ENCODE results near the gene HCK. TPM values are rescaled to one million over a fixed set of nuclear protein-coding genes. Genes with fewer than 3 reads are reported as not detected.

The HCK gene
- polyA plus RNA-seq, 1 of the 3 experiments (the other 2 are of a cell fraction): not detected

DNA sequence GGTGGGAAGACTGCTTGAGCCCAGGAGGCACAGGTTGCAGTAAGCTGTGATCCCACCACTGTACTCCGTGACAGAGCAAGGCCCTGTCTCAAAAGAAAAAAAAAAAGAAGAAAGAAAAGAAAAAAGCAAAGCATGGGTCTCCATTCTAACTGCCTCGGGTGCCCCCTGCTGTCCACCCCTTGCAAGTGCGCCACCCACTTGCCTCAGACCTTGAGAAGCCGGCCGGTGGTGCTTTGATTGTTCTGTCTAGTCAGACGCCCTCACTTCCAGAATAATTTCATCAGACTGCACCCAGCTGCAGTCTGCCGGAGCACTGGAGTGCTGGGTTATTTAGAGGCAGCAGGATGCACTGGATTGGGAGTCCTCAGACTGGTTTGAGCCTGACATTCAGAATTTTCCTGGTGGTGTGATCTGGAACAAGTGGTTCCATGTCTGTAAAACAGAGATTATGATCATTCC is 39.9 kb downstream of the HCK start:
- no peak overlapping the region for H2AFZ ChIP-seq (ENCODE audit: low read depth)

DNA sequence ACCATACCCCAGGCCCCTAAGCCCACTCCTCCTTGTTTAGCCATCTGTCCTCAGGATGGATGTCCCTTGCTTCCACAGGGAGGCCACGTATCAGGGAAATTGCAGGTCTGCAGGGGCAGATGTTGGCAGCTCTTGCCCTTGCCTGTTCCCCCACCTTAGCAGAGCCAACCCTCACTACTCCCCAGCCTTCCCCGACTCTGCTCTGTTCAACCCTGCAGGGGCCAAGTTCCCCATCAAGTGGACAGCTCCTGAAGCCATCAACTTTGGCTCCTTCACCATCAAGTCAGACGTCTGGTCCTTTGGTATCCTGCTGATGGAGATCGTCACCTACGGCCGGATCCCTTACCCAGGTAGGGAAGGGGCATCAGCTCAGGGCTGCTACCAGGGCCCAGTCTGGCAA is 46.7 kb downstream of the HCK start:
- Histone ChIP-seq H3K9ac (no peak overlapping the region), H2AFZ (ENCODE audit: low read depth) (no peak overlapping the region), H3K27ac (ENCODE audit: low read depth in 2 of 2, low read length in 1 of 2) (no peak overlapping the region), H3K36me3 (replicated peaks in 1 of 2; ENCODE audit: control insufficient read depth in 1 of 2, insufficient read depth in 2 of 2, low read length in 1 of 2) (no peaks in the 10 kb centered on the region), H3K27me3 (ENCODE audit: insufficient read depth) (peaks cover 31% of the 10 kb centered on the region; the same call in 1 of the 2 replicates), H4K20me1 (ENCODE audit: insufficient read depth) (no peaks in the 10 kb centered on the region), H3K9me3 (no peaks in the 10 kb centered on the region), H3K4me2 (no peak overlapping the region), H3K79me2 (ENCODE audit: insufficient read depth) (no peaks in the 10 kb centered on the region), H3K9me2 (no peaks in the 10 kb centered on the region), H3K4me1 (ENCODE audit: control insufficient read depth in 1 of 2, insufficient read depth in 2 of 2, low read depth in 1 of 2, low read length in 1 of 2) (no peaks in the 10 kb centered on the region), H3F3A (replicated peaks; ENCODE audit: insufficient read depth) (no peaks in the 10 kb centered on the region), H3K4me3 (ENCODE audit: low read depth in 2 of 2, low read length in 1 of 2) (no peak overlapping the region)
- DNase-seq: no peak
- ChIA-PET CTCF (interaction anchor here (1.0 kb wide), 2 partner anchors 39 to 67 kb away, joined by 4 to 5 read pairs; no protein-coding TSS in a partner anchor), POLR2A (no interaction called here)
- no peak for TF ChIP-seq MEF2A (IDR thresholded peaks at IDR 0.05; ENCODE audit: borderline replicate concordance, low read depth)
- no peak for TF ChIP-seq FOXJ3 (CRISPR knock-in tag; IDR thresholded peaks at IDR 0.05)
- TF ChIP-seq, protein P1, sequence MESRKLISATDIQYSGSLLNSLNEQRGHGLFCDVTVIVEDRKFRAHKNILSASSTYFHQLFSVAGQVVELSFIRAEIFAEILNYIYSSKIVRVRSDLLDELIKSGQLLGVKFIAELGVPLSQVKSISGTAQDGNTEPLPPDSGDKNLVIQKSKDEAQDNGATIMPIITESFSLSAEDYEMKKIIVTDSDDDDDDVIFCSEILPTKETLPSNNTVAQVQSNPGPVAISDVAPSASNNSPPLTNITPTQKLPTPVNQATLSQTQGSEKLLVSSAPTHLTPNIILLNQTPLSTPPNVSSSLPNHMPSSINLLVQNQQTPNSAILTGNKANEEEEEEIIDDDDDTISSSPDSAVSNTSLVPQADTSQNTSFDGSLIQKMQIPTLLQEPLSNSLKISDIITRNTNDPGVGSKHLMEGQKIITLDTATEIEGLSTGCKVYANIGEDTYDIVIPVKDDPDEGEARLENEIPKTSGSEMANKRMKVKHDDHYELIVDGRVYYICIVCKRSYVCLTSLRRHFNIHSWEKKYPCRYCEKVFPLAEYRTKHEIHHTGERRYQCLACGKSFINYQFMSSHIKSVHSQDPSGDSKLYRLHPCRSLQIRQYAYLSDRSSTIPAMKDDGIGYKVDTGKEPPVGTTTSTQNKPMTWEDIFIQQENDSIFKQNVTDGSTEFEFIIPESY (IDR thresholded peaks at IDR 0.05; ENCODE audit: borderline replicate concordance, low read depth): no peak
- no peak for TF ChIP-seq RXRA (IDR thresholded peaks at IDR 0.05; ENCODE audit: borderline replicate concordance, low read depth)
- no peak for TF ChIP-seq ELF1 (IDR thresholded peaks at IDR 0.05)
- TF ChIP-seq, protein P2, sequence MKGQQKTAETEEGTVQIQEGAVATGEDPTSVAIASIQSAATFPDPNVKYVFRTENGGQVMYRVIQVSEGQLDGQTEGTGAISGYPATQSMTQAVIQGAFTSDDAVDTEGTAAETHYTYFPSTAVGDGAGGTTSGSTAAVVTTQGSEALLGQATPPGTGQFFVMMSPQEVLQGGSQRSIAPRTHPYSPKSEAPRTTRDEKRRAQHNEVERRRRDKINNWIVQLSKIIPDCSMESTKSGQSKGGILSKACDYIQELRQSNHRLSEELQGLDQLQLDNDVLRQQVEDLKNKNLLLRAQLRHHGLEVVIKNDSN (IDR thresholded peaks at IDR 0.05; ENCODE audit: borderline replicate concordance, low read depth): no peak
- TF ChIP-seq FOSL2 (IDR thresholded peaks at IDR 0.05; ENCODE audit: borderline replicate concordance, low read depth): no peak
- TF ChIP-seq RFX5 (IDR thresholded peaks at IDR 0.05; ENCODE audit: low read length): no peak
- TF ChIP-seq, protein P3, sequence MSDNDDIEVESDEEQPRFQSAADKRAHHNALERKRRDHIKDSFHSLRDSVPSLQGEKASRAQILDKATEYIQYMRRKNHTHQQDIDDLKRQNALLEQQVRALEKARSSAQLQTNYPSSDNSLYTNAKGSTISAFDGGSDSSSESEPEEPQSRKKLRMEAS (IDR thresholded peaks at IDR 0.05; ENCODE audit: low read depth): no peak
- no peak for TF ChIP-seq CHD2 (IDR thresholded peaks at IDR 0.05; ENCODE audit: low read length, partially characterized antibody)
- TF ChIP-seq FOXM1 (IDR thresholded peaks at IDR 0.05; ENCODE audit: low read depth): no peak
- TF ChIP-seq, protein P4, sequence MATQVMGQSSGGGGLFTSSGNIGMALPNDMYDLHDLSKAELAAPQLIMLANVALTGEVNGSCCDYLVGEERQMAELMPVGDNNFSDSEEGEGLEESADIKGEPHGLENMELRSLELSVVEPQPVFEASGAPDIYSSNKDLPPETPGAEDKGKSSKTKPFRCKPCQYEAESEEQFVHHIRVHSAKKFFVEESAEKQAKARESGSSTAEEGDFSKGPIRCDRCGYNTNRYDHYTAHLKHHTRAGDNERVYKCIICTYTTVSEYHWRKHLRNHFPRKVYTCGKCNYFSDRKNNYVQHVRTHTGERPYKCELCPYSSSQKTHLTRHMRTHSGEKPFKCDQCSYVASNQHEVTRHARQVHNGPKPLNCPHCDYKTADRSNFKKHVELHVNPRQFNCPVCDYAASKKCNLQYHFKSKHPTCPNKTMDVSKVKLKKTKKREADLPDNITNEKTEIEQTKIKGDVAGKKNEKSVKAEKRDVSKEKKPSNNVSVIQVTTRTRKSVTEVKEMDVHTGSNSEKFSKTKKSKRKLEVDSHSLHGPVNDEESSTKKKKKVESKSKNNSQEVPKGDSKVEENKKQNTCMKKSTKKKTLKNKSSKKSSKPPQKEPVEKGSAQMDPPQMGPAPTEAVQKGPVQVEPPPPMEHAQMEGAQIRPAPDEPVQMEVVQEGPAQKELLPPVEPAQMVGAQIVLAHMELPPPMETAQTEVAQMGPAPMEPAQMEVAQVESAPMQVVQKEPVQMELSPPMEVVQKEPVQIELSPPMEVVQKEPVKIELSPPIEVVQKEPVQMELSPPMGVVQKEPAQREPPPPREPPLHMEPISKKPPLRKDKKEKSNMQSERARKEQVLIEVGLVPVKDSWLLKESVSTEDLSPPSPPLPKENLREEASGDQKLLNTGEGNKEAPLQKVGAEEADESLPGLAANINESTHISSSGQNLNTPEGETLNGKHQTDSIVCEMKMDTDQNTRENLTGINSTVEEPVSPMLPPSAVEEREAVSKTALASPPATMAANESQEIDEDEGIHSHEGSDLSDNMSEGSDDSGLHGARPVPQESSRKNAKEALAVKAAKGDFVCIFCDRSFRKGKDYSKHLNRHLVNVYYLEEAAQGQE (IDR thresholded peaks at IDR 0.05; ENCODE audit: low read depth, low read length): no peak
- WGBS (ENCODE audit: low lambda C conversion rate): 65% methylated on average over 6 of the region's 6 CpGs

More for the DNA sequence above, 39.9 kb downstream of the HCK start:
- no peak overlapping the region for H3K4me2 ChIP-seq
- ChIA-PET POLR2A (interaction anchor here (0.8 kb wide), 1 partner anchor 18 kb away, joined by 3 read pairs; the partner anchor contains the start of gene TM9SF4), CTCF (interaction anchor here (0.6 to 3.3 kb wide), 37 partner anchors 9 to 430 kb away, joined by 3 to 28 read pairs (median 4); partner anchors contain the start of genes PDRG1 and TM9SF4)
- peak overlapping the region in 1 of 2 experiments; percentile 50; a peak in 1 of 4 replicates for H3K4me3 ChIP-seq (ENCODE audit: low read depth in 2 of 2, low read length in 1 of 2)
- H4K20me1 ChIP-seq (ENCODE audit: insufficient read depth): no peaks in the 10 kb centered on the region
- H3K9me2 ChIP-seq: no peaks in the 10 kb centered on the region
- 11% methylated on average over 7 of the region's 7 CpGs for WGBS (ENCODE audit: low lambda C conversion rate)
- no peaks in the 10 kb centered on the region for H3K9me3 ChIP-seq
- H3K4me1 ChIP-seq (ENCODE audit: control insufficient read depth in 1 of 2, insufficient read depth in 2 of 2, low read depth in 1 of 2, low read length in 1 of 2): no peaks in the 10 kb centered on the region; a peak in 1 of 4 replicates
- no peak overlapping the region for H3K9ac ChIP-seq
- H3F3A ChIP-seq (replicated peaks; ENCODE audit: insufficient read depth): no peaks in the 10 kb centered on the region
- no peak overlapping the region for H3K27ac ChIP-seq (ENCODE audit: low read depth in 2 of 2, low read length in 1 of 2)
- peak; percentile 82 for DNase-seq
- TF ChIP-seq RXRA (IDR thresholded peaks at IDR 0.05; ENCODE audit: borderline replicate concordance, low read depth): no peak
- TF ChIP-seq RAD21 (IDR thresholded peaks at IDR 0.05; ENCODE audit: low read length): peak; percentile 75
- TF ChIP-seq, protein P3 (IDR thresholded peaks at IDR 0.05; ENCODE audit: low read depth): no peak
- TF ChIP-seq SMC3 (IDR thresholded peaks at IDR 0.05; ENCODE audit: low read depth, low read length): peak; percentile 79
- peak; percentile 45; the same call in 1 of the 2 replicates for TF ChIP-seq MXI1 (IDR thresholded peaks at IDR 0.05; ENCODE audit: low read depth, low read length)
- TF ChIP-seq, protein P5, sequence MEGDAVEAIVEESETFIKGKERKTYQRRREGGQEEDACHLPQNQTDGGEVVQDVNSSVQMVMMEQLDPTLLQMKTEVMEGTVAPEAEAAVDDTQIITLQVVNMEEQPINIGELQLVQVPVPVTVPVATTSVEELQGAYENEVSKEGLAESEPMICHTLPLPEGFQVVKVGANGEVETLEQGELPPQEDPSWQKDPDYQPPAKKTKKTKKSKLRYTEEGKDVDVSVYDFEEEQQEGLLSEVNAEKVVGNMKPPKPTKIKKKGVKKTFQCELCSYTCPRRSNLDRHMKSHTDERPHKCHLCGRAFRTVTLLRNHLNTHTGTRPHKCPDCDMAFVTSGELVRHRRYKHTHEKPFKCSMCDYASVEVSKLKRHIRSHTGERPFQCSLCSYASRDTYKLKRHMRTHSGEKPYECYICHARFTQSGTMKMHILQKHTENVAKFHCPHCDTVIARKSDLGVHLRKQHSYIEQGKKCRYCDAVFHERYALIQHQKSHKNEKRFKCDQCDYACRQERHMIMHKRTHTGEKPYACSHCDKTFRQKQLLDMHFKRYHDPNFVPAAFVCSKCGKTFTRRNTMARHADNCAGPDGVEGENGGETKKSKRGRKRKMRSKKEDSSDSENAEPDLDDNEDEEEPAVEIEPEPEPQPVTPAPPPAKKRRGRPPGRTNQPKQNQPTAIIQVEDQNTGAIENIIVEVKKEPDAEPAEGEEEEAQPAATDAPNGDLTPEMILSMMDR (IDR thresholded peaks at IDR 0.05): peak; percentile 95
- TF ChIP-seq GATA2 (CRISPR knock-in tag; IDR thresholded peaks at IDR 0.05): no peak
- TF ChIP-seq JUND (IDR thresholded peaks at IDR 0.05): no peak
- peaks cover 10% of the 10 kb centered on the region; the same call in 1 of the 2 replicates for H3K27me3 ChIP-seq (ENCODE audit: insufficient read depth)
- no peaks in the 10 kb centered on the region for H3K79me2 ChIP-seq (ENCODE audit: insufficient read depth)
- H3K36me3 ChIP-seq (replicated peaks in 1 of 2; ENCODE audit: control insufficient read depth in 1 of 2, insufficient read depth in 2 of 2, low read length in 1 of 2): no peaks in the 10 kb centered on the region

Data from SK-N-SH (cell line).